GM21367 (cell line): ENCODE data around the gene TDRD7.
"Not testable (repeated sequence)": the region's sequence is repeated elsewhere in the genome, so short reads cannot be mapped to it uniquely, and the experiment has no call there.

Source experiments
- ATAC-seq: cut with Tn5 transposase; IDR thresholded peaks from one replicate; pipeline ENCODE4 v1.9.1; 2021; ENCODE audit not compliant: unreplicated experiment

TDRD7 gene

DNA sequence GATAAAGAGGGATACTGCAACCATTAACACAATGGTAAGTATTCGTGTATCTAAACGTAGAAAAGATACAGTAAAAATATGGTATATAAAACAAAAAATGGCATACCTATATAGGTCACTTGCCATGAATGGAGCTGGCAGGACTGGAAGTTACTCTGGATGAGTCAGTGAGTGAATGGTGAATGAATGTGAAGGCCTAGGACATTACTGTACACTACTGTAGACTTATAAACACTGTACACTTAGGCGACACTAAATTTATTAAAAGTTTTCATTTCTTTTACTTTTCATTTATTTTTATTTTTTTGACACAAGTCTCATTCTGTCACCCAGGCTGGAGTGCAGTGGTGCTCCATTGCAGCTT, 14.1 kb downstream of the TDRD7 start:
- ATAC-seq, result no peak

DNA sequence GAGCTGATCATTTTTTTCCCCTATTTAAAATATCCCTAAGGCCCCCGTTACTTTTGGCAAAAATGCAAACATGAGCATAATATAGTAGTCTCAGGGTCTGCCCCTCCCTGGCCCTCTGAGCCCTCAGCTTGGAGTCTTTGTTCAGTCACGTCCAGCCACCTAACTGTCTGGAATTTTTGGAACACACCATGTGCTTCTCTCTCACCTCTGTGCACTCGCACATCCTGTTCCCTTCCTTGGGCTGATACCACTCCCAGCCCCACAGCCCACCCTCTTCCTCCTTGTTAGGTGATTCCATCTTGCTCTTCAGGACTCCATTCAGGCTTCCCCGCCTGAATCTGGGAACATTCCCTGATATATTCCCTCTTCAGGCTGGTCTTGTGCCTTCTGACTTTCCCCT, 16.0 kb downstream of the TDRD7 start:
- no peak for ATAC-seq

DNA sequence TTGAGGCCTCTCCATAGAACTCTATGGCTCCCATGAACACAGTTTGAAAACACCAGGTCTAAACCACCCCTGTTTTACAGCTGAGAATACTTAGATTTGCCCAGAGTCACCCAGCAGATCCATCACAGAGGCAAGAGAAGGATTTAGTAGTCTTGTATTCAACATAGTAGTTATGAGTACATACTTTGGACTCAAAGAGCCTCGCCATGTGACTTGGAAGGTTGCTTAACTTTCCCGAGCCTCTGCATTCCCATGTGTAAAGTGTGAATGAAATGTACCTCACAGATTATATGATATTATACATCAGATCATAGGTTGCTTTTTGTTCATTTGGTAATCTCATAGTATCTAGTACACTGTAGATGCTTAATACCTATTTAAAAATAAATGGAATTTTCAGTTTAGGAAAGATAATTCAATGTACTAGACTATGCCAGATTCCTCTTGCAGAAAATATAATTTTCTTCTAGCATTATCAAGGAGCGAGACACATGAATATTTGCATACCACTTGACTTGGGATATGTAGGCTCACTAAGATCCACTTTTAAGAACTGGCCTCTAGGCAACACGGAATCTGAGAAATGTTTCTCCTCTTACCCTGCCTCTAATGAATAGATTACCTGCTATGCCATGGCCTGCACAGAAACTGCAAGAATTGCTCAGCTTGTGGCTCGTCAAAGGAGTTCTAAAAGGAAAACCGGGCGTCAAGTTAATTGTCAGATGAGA, 18.6 kb downstream of the TDRD7 start:
- ATAC-seq, result no peak

DNA sequence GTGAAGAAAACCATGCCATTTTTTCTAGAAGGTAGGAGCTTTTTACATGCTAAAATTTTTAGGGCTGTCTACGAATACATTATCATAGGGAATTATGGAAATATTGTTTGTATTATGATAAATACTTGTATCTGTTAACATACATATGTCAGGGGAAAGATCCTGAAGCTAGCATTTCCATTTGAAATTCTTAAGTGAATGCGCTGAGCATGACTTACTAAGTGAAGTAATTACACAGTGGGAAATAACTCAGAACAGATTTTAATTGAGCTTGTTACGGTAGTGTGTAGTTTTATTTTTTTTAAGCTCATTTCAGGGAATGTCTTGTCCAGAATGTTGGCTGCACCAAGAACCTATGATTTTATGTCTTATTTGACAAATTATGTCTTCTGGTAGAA, 19.1 kb downstream of the TDRD7 start:
- no peak for ATAC-seq

DNA sequence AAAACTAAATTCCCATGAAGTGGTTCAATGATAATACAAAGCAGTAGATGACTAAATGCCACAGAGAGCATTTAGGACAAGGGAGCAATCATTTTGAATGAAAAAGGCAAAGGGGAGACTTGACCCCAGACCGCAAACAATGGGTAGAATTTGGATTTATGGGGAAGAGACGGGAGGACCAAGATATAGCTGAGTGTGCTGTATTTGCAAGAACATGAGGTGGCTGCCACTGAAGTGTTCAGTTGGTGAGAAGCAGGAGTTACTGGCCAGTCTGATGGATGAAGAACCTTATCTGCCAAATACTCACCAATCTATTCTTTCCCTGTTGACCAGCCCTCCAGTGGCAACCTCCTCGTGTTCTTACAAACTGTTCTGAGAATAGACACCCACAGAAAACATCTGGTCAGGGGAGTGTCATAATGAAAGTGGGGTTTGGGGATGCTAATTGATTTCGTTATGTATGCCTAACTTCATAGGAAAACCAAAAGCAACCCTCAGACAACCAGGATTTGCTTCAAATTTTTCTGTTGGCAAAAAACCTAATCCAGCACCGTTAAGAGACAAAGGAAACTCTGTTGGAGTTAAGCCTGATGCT, 19.8 kb downstream of the TDRD7 start:
- no peak for ATAC-seq

DNA sequence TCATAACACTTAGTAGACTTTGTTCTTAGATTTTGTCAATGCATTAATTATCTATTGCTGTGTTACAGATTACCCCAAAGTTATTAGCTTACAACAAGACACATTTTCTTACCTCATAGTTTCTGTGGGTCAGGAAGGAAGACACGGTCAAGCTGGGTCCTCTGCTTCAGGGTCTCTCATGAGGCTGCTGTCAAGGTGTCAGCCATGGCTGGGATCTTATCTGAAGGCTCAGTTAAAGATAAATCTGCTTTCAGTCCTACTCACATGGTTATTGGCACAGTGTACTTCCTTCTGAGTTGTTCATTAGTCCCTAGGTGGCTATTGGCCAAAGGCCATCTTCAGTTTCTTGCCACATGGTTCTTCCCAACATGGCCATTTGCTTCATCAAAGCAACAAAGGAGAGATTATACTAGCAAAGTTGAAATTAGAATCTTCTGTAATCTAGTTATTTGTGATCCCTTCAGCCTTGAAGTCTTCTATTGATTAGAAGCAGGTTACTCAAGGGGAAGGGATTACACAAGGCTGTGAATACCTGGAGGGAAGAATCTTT, 25.2 kb downstream of the TDRD7 start:
- no peak for ATAC-seq

DNA sequence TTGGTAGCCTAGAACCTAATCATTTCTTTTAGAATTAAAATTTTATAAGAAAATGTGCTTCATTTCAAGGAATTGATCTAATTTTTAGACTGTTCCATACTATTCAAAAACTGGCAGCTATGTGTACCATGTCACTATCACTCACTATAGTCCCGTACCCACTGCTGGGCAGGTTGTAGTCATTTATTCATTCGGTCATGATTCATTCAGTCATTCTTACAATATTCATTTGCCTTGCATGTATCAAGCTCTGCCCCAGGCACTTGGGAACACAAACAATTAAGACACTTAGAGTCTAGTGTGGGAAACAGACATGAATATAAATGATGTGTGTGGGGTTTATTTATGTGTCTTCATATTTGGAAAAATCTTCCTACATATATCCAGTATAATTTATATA, 26.4 kb downstream of the TDRD7 start:
- ATAC-seq, result no peak

DNA sequence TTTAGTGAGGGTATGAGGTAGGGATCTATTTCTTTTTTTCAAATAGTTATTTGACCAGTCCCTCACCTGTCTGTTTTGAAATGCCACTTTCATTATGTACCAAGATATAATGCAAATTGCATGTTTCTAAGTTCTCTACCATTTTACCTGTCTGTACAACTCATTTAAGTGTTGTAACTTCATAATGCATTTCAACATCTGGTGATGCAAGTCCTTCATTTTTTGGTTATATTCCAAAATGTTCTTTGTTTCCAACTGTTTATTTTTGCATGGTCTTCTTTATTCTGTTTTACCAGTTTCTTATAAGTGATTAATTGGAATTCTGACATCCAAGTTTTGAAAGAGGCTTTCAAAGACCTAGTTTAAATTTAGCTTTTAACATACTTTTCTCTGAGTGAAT, 26.8 kb downstream of the TDRD7 start:
- no peak for ATAC-seq

DNA sequence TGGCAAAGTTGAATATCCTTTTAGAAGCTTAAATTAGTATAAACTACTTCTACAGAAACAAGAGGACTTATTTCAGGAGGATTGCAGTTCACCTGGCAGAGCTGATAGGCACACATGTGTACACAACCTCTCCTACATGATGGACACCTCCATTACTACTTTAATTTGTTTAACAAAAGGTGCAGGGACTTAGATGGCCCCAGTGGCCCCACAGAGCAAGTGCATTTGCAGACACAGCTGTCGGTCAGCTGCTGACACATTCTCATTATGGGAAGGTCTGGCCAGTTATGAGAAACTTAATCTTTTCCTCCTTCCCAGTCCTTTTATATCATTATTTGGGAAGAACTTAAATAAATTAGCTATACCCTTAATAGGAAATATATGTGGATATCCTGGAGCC, 28.3 kb downstream of the TDRD7 start:
- no peak for ATAC-seq

DNA sequence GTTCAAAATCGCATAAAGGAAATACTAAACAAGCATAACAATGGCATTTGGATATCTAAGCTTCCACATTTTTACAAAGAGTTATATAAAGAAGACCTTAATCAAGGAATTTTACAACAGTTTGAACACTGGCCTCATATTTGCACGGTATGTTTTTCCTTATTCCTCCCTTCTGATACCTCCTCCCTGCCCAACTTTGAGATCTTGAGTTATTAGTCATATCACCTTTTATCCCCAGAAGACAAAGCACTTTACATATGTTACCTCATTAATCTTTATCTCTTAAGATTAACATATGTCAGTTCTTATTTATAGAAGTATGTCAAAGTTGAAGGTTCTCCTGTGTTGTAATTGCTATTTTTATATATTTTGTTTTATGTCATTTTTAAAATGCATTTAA, 29.8 kb downstream of the TDRD7 start:
- ATAC-seq, result no peak

DNA sequence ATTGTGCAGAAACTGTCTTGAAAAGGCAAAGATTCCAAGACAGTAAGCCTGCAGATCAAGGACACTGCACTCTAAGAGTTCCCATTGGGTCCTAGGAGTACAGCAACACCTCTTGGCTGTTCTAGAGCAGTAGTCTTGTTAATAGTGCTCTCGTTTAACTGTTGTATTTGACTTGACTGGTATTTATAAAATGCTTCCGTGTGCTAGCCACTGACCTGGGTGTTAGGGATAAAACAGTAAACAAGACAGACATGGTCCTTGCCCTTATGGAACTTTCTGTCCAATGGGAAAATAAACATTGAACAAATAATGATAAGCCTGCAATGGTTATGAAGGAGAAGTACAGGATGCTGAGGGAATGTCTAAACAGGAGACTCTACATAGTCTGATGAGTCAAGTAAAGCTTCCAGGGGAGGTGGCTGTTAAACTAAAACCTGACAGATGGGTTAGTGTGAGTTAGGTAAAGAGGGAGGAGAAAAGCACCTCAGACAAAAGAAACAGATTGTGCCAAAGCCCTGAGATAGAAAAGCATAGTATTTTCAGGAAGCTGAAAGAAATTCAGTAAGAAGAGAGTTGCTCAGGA, 33.3 kb downstream of the TDRD7 start:
- no peak for ATAC-seq

DNA sequence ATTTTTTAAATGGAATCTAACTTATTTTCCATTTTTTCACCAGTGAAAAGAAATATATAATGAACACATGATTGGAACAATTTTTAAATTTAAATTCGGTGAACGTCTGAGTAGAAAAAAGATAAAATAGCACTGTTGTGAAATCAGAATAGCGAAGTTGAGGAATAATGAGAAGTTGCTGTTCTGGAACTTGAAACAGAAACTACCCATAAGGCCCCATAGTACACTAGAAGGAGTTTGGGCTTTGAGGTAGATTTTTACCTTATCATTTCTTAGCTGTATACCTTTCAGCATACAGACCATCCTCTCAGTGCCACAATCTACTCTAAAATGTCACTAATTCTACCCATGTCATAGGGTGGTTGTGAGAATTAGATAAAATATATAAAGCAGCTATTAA, 35.1 kb downstream of the TDRD7 start:
- ATAC-seq, result no peak

DNA sequence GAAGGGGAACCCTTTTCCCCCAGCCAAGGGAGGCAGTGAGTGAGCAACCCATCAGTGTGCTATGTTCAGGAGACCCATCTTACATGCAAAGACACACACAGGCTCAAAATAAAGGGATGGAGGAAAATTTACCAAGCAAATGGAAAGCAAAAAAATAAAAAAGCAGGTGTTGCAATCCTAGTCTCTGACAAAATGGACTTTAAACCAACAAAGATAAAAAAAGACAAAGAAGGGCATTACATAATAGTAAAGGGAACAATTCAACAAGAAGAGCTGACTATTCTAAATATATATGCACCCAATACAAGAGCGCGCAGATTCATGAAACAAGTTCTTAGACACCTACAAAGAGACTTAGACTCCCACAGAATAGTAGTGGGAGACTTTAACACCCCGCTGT, 41.7 kb downstream of the TDRD7 start:
- not testable (repeated sequence) for ATAC-seq

DNA sequence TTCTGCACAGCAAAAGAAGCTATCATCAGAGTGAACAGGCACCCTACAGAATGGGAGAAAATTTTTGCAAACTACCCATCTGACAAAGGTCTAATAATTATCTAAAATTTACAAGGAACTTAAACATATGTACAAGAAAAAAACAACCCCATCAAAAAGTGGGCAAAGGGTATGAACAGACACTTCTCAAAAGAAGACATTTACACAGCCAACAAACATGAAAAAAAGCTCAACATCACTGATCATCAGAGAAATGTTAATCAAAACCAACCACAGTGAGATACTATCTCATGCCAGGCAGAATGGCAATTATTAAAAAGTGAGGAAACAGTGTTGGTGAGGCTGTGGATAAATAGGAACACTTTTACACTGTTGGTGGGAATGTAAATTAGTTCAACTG, 44.9 kb downstream of the TDRD7 start:
- ATAC-seq, result not testable (repeated sequence)

DNA sequence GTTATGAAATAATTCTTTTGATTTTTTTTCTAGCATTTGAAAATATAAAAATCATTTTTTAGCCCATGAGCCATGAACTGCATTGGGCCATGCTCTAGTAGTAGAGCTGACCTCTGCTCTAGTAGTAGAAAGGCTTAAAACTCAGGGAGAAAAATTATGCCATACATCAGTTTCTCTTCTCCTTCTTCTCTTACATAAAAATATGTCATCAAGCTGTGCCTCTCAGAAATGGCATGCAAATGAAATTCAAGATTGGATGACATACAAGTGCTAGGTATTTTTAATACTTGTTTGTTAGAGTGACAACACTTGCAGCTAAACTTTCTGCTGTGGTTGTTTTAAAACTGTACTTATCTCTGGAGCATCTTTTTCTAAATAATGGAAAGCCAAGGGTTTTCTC, 47.4 kb downstream of the TDRD7 start:
- no peak for ATAC-seq

DNA sequence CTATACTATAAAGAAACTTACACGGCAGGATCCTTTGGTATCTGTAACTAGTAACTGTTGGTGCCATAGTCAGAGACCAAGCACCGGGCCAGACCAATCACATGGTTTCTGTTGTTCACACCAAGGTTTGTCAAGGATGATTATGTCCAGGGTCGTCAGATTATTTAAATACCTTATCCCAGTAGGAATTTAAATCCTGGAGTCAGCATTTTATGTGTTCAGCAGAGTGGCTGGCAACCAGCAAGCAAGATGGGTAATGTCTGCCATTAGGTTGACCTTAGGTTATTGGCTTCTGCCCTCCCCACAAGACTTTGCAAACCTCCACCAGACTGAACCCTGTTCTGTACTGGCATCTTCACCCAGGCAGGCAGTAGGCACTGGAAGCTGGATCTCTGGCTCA, 50.3 kb downstream of the TDRD7 start:
- ATAC-seq, result no peak

DNA sequence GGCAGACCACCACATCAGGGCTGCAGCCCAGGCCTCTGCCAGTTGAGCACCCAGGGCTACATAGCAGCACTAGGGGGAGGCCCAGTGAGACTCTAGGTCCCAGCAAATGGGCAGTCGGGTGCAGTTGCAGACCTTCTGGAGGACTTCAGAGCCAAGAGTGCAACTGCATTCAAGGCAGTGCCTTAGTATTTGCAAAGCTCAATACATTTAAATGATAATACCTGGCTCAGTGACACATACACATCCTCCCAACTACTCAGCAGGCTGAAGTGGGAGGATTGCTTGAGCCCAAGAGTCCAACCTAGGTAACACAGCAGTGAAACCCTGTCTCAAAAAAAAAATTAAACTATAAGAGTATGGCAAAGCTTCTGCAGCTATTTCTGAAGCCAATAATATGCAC, 51.0 kb downstream of the TDRD7 start:
- ATAC-seq, result no peak

DNA sequence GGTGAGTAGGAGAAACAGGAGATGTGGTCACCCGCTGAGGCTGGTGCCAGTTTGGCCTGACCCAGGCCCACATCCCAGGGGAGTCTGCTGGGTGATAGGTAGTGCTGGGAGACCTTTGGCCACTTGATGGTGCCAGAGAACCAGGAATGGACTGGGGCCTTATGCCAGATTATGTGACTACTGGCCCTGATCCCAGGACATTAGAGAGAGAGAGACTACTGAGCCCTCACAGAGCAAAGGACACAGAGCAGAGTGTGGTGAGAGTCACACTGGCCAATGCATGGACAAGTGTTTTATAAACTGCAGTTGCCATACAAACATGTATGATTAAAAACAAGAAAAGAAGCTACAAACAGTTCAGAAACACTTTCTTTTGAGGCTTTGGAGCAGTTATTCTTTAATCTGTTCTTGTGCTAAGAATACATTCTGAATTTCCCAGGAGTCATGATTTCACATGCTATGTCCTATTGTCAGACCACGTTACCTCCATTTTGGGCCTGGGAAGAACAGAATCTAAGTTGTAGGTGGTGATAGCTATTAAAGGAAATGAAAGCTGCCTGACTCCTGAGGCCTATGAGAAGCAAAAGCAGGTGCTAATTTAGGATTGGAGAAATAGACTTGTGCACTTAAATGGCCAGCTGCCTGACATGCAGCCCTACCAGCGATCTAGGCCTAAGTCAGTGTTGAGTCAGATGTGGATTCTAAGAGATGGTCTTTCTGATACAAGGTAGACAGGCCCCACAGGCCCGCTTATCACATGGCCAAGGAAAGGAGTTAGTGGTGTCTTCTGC, 57.0 kb downstream of the TDRD7 start:
- ATAC-seq, result peak; percentile 77

DNA sequence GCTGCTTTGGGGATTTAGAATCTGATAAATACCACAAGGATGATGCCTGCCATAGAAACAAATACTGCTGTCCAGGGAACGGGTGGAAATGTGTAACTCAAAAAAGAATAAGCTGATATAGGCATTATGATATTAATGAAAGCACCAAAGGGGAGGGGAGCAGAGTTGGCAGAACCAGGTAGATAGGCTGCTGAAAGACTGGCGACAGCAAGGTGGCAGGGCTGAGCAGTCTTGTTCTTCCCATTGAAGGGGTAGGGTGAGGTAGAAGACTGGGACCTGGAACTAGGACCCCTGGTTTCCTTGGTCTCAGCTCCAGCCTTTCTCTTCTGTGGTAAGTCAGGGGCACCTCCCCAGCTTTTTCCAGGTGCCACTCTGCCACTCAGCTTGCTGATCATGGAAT, 58.2 kb downstream of the TDRD7 start:
- ATAC-seq, result no peak

DNA sequence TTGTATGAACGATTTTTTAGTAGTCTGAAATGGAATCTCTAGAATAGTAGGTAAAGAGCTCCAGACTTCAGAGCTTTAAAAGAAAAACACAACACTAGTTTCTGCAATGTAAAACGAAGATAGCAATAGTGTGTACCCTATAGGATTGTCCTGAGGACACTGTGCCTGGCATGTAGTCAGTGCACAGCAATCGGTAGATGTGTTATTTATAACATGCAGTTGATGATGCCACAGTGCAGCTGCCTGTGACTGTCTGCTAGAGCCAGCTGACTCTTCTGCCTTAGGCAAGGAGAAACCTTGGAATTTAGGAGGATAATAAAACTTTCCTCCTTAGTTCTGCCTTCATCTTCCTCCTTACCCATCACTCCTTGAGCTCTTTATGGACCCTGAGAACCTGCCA, 61.8 kb downstream of the TDRD7 start:
- ATAC-seq, result no peak

DNA sequence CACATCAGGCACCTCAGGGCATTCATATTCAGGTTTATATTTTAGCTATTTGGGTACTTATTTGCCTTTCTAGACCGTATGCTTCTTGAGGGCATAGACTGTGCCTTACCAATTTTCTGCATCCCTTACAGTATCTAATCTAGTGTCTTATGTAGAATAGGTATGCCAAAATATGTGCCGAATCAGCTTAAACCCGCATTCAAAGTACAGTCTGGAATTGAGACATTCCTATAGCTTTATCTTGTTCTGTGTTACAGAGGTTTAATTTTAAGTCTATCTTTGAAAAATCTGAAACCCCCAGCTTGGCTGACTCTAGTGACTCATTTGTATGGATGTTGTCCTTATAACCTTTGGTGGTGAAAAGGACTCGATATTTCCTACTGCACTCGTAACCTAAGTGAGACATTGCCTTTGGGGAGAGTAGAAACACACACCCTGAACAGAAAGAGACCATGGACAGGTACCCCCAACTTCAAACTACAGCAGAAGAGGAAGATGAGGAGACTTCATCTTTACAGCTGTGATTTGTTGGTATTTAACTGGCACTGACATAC, 62.6 kb downstream of the TDRD7 start:
- no peak for ATAC-seq
